Measurements from ENCODE around the gene FBN2.

DNA sequence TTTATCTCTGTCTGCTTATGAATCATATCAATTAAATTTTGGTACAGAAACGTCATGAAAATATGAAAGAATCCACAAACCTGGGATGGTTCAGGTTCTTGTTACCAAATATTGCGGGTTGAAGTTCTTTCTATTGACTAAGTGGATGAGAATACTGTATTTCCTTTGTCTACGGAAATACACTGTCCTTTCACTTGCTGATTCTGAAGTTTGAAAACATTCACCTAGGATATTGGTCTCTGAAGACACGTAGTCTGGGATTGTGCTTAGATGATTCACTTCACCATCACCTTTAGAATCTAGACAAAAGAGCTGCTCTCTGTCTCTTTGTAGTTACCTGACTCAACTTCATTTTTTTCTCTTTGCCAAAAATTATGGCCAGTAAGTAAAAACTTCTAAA, 222.4 kb downstream of the FBN2 start:
- TF ChIP-seq POLR2A (IDR thresholded peaks at IDR 0.05; ENCODE audit: low read depth, low read length) (no peak), CEBPB (IDR thresholded peaks at IDR 0.05; ENCODE audit: low read depth, low read length) (no peak), RAD21 (IDR thresholded peaks at IDR 0.05; ENCODE audit: low read length) (no peak), MAFK (IDR thresholded peaks at IDR 0.05; ENCODE audit: low read depth, low read length) (no peak), RFX5 (IDR thresholded peaks at IDR 0.05; ENCODE audit: low read depth, low read length) (no peak), SMC3 (IDR thresholded peaks at IDR 0.05; ENCODE audit: low read depth, low read length) (no peak), NFE2L2 (IDR thresholded peaks at IDR 0.05; ENCODE audit: low read depth, low read length) (no peak), CHD1 (IDR thresholded peaks at IDR 0.05; ENCODE audit: low read depth, low read length) (no peak)
- TF ChIP-seq, protein P1, sequence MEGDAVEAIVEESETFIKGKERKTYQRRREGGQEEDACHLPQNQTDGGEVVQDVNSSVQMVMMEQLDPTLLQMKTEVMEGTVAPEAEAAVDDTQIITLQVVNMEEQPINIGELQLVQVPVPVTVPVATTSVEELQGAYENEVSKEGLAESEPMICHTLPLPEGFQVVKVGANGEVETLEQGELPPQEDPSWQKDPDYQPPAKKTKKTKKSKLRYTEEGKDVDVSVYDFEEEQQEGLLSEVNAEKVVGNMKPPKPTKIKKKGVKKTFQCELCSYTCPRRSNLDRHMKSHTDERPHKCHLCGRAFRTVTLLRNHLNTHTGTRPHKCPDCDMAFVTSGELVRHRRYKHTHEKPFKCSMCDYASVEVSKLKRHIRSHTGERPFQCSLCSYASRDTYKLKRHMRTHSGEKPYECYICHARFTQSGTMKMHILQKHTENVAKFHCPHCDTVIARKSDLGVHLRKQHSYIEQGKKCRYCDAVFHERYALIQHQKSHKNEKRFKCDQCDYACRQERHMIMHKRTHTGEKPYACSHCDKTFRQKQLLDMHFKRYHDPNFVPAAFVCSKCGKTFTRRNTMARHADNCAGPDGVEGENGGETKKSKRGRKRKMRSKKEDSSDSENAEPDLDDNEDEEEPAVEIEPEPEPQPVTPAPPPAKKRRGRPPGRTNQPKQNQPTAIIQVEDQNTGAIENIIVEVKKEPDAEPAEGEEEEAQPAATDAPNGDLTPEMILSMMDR (conservative IDR thresholded peaks at IDR 0.05; ENCODE audit: low read depth, low read length): no peak
- TF ChIP-seq, protein P2, sequence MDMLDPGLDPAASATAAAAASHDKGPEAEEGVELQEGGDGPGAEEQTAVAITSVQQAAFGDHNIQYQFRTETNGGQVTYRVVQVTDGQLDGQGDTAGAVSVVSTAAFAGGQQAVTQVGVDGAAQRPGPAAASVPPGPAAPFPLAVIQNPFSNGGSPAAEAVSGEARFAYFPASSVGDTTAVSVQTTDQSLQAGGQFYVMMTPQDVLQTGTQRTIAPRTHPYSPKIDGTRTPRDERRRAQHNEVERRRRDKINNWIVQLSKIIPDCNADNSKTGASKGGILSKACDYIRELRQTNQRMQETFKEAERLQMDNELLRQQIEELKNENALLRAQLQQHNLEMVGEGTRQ (IDR thresholded peaks at IDR 0.05; ENCODE audit: low read depth, low read length): no peak
